Hepatocyte (in vitro differentiated cells): ENCODE data around the gene KCTD11. TPM values are rescaled to one million over a fixed set of nuclear protein-coding genes. Genes with fewer than 3 reads are reported as not detected.

Experiments used
- DNase-seq: peaks from one replicate; pipeline ENCODE4 v3.0.0-alpha.2; 2016; ENCODE audit warnings: low spot score
- H2AFZ ChIP-seq: fragments of 200-600 bp; sonication (generic); 2 replicates; pipeline ENCODE4 v1.6.0; 2016; ENCODE audit warnings: antibody characterized with exemption, mild to moderate bottlenecking
- H3K27ac ChIP-seq: fragments of 200-600 bp; sonication (generic); 2 replicates; pipeline ENCODE4 v1.5.1; 2016; ENCODE audit warnings: mild to moderate bottlenecking
- H3K27me3 ChIP-seq: fragments of 200-600 bp; sonication (generic); 2 replicates; pipeline ENCODE4 v1.6.1; 2016
- H3K36me3 ChIP-seq: fragments of 200-600 bp; sonication (generic); replicated peaks from 2 replicates; pipeline ENCODE4 v1.5.1; 2016; ENCODE audit warnings: low read depth; ENCODE audit not compliant: insufficient read depth
- H3K4me1 ChIP-seq: fragments of 200-600 bp; sonication (generic); 2 replicates; pipeline ENCODE4 v1.5.1; 2016; ENCODE audit warnings: mild to moderate bottlenecking, moderate library complexity; ENCODE audit not compliant: insufficient read depth
- H3K4me2 ChIP-seq: fragments of 200-600 bp; sonication (generic); 2 replicates; pipeline ENCODE4 v1.6.0; 2016
- H3K4me3 ChIP-seq: fragments of 200-600 bp; sonication (generic); 2 replicates; pipeline ENCODE4 v1.5.1; 2016; ENCODE audit warnings: mild to moderate bottlenecking
- H3K79me2 ChIP-seq: fragments of 200-600 bp; sonication (generic); 2 replicates; pipeline ENCODE4 v1.6.0; 2017; ENCODE audit warnings: mild to moderate bottlenecking
- H3K9me2 ChIP-seq: fragments of 200-600 bp; sonication (generic); replicated peaks from 2 replicates; pipeline ENCODE4 v1.6.0; 2017; ENCODE audit warnings: mild to moderate bottlenecking; ENCODE audit not compliant: insufficient read depth
- H3K9me3 ChIP-seq: fragments of 200-600 bp; sonication (generic); 2 replicates; pipeline ENCODE4 v1.5.1; 2016; ENCODE audit warnings: low read depth, mild to moderate bottlenecking
- H4K20me1 ChIP-seq: fragments of 200-600 bp; sonication (generic); 2 replicates; pipeline ENCODE4 v1.6.0; 2016; ENCODE audit warnings: mild to moderate bottlenecking; ENCODE audit not compliant: insufficient read depth, poor library complexity, severe bottlenecking
- CTCF ChIP-seq: fragments of 200-600 bp; sonication (generic); IDR thresholded peaks from 2 replicates; pipeline ENCODE4 v1.5.1; 2016; ENCODE audit warnings: antibody characterized with exemption, mild to moderate bottlenecking; ENCODE audit not compliant: poor library complexity
- EZH2 ChIP-seq: fragments of 200-600 bp; sonication (generic); IDR thresholded peaks from 2 replicates; pipeline ENCODE4 v1.6.1; 2016; ENCODE audit warnings: antibody characterized with exemption, mild to moderate bottlenecking, borderline replicate concordance
- EZH2phosphoT487 ChIP-seq: fragments of 200-600 bp; sonication (generic); IDR thresholded peaks from one replicate; pipeline ENCODE4 v1.6.1; 2018; ENCODE audit warnings: antibody characterized with exemption, mild to moderate bottlenecking, low read depth, moderate library complexity; ENCODE audit not compliant: unreplicated experiment, severe bottlenecking
- WGBS: methylation state at CpG from one replicate; pipeline ENCODE4 v1.1.6; 2016; ENCODE audit warnings: low lambda C conversion rate; ENCODE audit errors: missing lambda C conversion rate; 5-methylcytosine and 5-hydroxymethylcytosine counted together
- polyA plus RNA-seq: library from polyadenylated mRNA; unstranded; fragments of >200 nt; fragmentation: Nextera tagmentation; extraction: Ambion mirVana; gene quantifications from 2 replicates; pipeline ENCODE4 v1.2.1, GENCODE V29; 2016
- total RNA-seq: library from RNA; depleted of rRNA; stranded (reverse); fragments of >200 nt; gene quantifications from 2 replicates; pipeline ENCODE4 v1.2.3, GENCODE V29; 2014

Gene KCTD11
- total and polyA plus RNA-seq, 2 experiments from 2014 or later, result 12.4 to 19.6 TPM

GRCh38 chr17:7394452-7395191 is 42.7 kb downstream of the KCTD11 start, which contains the start of gene PLSCR3:
Gene PLSCR3 (minus strand): TSS chr17:7394525. CDS start chr17:7394110, 415 bp downstream.
- no peaks in the 10 kb centered on the region for H3K9me3 ChIP-seq
- H3K79me2 ChIP-seq, result peaks cover 10% of the 10 kb centered on the region
- H3K27ac ChIP-seq, result peak within 1 kb of the TSS; percentile 95
- peak within 1 kb of the TSS; percentile 94 for H3K4me2 ChIP-seq
- H3K4me1 ChIP-seq, result peaks cover 9% of the 10 kb centered on the region
- no peaks in the 10 kb centered on the region for H3K27me3 ChIP-seq
- TF ChIP-seq EZH2, result no peak
- peak; percentile 39 for TF ChIP-seq CTCF
- peak within 1 kb of the TSS; percentile 90 for H2AFZ ChIP-seq
- no peaks in the 10 kb centered on the region for H4K20me1 ChIP-seq
- H3K9me2 ChIP-seq, result no peaks in the 10 kb centered on the region
- no peaks in the 10 kb centered on the region for H3K36me3 ChIP-seq
- peak within 1 kb of the TSS; percentile 95 for H3K4me3 ChIP-seq
- DNase-seq, result peak; percentile 92
- WGBS, result 2% methylated on average over 47 of the region's 71 CpGs

DNA sequence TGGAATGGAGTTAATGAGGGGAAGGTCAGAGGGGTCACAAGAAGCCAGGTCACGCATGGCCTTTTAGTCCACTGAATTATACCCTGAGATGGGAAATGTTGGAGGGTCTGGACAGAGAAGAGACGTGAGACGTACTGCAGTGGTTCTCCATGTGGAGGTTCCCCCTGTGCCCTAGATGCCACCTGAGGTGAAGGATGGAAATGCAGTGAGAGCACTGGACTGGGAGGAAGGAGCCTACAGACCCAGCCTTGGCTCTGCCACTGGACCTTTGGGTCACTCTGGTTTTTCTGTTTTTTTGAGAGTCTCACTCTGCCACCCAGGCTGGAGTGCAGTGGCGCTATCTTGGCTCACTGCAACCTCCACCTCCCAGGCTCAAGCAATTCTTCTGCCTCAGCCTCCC is 44.2 kb downstream of the KCTD11 start:
- no peaks in the 10 kb centered on the region for H3K9me2 ChIP-seq
- DNase-seq, result no peak

DNA sequence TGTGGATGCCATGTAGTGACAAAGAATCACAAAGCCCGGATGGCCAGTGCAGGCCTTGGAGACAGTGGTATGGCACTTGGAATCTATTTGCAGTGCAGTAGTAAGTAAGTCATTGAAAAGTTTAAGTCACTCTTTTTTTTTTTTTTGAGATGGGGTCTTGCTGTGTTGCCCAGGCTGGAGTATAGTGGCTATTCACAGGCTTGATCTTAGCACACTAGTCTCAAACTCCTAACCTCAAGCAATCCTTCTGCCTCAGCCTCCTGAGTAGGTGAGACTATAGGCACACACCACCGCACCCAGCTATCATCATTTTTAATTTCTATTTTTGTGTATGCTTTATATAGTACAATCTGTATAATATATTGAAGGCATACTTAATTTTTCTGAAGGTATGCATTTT is 46.6 kb downstream of the KCTD11 start:
- 93% methylated on average over 2 of the region's 2 CpGs for WGBS
- no peaks in the 10 kb centered on the region for H3K36me3 ChIP-seq
- no peaks in the 10 kb centered on the region for H3K9me2 ChIP-seq
- no peak overlapping the region for H3K4me3 ChIP-seq
- H3K27ac ChIP-seq, result no peak overlapping the region
- H3K79me2 ChIP-seq, result peaks cover 17% of the 10 kb centered on the region
- H3K9me3 ChIP-seq, result no peaks in the 10 kb centered on the region
- no peaks in the 10 kb centered on the region for H4K20me1 ChIP-seq
- no peaks in the 10 kb centered on the region for H3K27me3 ChIP-seq
- H2AFZ ChIP-seq, result no peak overlapping the region
- DNase-seq, result no peak
- no peak overlapping the region for H3K4me2 ChIP-seq
- TF ChIP-seq CTCF (no peak), EZH2phosphoT487 (no peak), EZH2 (no peak)
- H3K4me1 ChIP-seq, result peaks cover 10% of the 10 kb centered on the region

More for the DNA sequence above, 44.2 kb downstream of the KCTD11 start:
- Histone ChIP-seq H3K9me3 (no peaks in the 10 kb centered on the region), H4K20me1 (no peaks in the 10 kb centered on the region), H3K4me2 (no peak overlapping the region), H3K4me1 (peaks cover 9% of the 10 kb centered on the region), H3K27ac (no peak overlapping the region), H3K4me3 (no peak overlapping the region), H2AFZ (no peak overlapping the region), H3K27me3 (no peaks in the 10 kb centered on the region), H3K36me3 (no peaks in the 10 kb centered on the region), H3K79me2 (peaks cover 10% of the 10 kb centered on the region)
- WGBS, result 93% methylated on average over 4 of the region's 4 CpGs
- TF ChIP-seq EZH2, result no peak
- TF ChIP-seq CTCF, result no peak
- TF ChIP-seq EZH2phosphoT487, result no peak
